Common myeloid progenitor, CD34-positive (primary cell): ENCODE results near the gene CFAP45. TPM values are rescaled to one million over a fixed set of nuclear protein-coding genes. Genes with fewer than 3 reads are reported as not detected.

Source experiments
- CTCF ChIA-PET: fragments of 350-600 bp; sonication (Branson Sonifier 250); formaldehyde crosslinking; loops from one replicate; lab custom pipeline; 2021; ENCODE audit warnings: antibody characterized with exemption; lab: Charles Lee
- POLR2A ChIA-PET: fragments of 350-600 bp; sonication (Branson Sonifier 250); formaldehyde crosslinking; loops from one replicate; lab custom pipeline; 2021; ENCODE audit warnings: antibody characterized with exemption; lab: Charles Lee
- DNase-seq, 3 donors: peaks; one replicate each; pipeline versions ENCODE4 v3.0.0 to v3.0.0-alpha.2; 2013
- H3K27ac ChIP-seq, 2 experiments: 1 replicate in 1 of 2; 2 replicates in 1 of 2; pipeline ENCODE4 v1.7.0; 2013; ENCODE audit warnings: inconsistent platforms in 2 of 2, low read length in 2 of 2, mild to moderate bottlenecking in 2 of 2, low read depth in 1 of 2, moderate library complexity in 1 of 2; ENCODE audit not compliant: severe bottlenecking in 2 of 2, insufficient read depth in 1 of 2, poor library complexity in 1 of 2
- H3K27me3 ChIP-seq, 5 experiments: replicated peaks in 2 of 5; 1 replicate in 3 of 5; 2 replicates in 2 of 5; pipeline versions ENCODE4 v1.6.1 to v1.7.0; 2013; ENCODE audit warnings: low read length in 4 of 5, mild to moderate bottlenecking in 2 of 5, moderate library complexity in 2 of 5, inconsistent platforms in 1 of 5; ENCODE audit not compliant: insufficient read depth in 5 of 5, control insufficient read depth in 4 of 5
- H3K36me3 ChIP-seq, 4 experiments: 1 replicate in 2 of 4; 2 replicates in 2 of 4; pipeline versions ENCODE4 v1.6.1 to v1.7.0; 2013; ENCODE audit warnings: low read length in 3 of 4, control low read depth in 1 of 4, mild to moderate bottlenecking in 1 of 4; ENCODE audit not compliant: control insufficient read depth in 4 of 4, insufficient read depth in 4 of 4
- H3K4me1 ChIP-seq, 4 experiments: 1 replicate in 3 of 4; 2 replicates in 1 of 4; pipeline versions ENCODE4 v1.6.1 to v1.7.1; 2013; ENCODE audit warnings: low read length in 3 of 4, mild to moderate bottlenecking in 3 of 4, control low read depth in 1 of 4, inconsistent platforms in 1 of 4, moderate library complexity in 1 of 4; ENCODE audit not compliant: control insufficient read depth in 4 of 4, insufficient read depth in 4 of 4; ENCODE audit errors: control extremely low read depth in 1 of 4
- H3K4me3 ChIP-seq, 7 experiments: 1 replicate in 4 of 7; 2 replicates in 3 of 7; pipeline versions ENCODE4 v1.5.1 to v1.7.0; 2013; ENCODE audit warnings: mild to moderate bottlenecking in 7 of 7, low read length in 6 of 7, moderate library complexity in 6 of 7, inconsistent platforms in 2 of 7, low read depth in 2 of 7, control low read depth in 1 of 7; ENCODE audit not compliant: insufficient read depth in 4 of 7, control insufficient read depth in 1 of 7; ENCODE audit errors: extremely low read depth in 1 of 7
- H3K9me3 ChIP-seq, 5 experiments: 1 replicate in 4 of 5; 2 replicates in 1 of 5; pipeline versions ENCODE4 v1.6.1 to v1.7.1; 2013; ENCODE audit warnings: low read length in 4 of 5, mild to moderate bottlenecking in 2 of 5, inconsistent platforms in 1 of 5, low read depth in 1 of 5, moderate library complexity in 1 of 5; ENCODE audit not compliant: control insufficient read depth in 4 of 5, insufficient read depth in 2 of 5; ENCODE audit errors: control extremely low read depth in 1 of 5
- WGBS: methylation state at CpG from one replicate; pipeline ENCODE4 v1.1.5; 2013; ENCODE audit not compliant: insufficient coverage; 5-methylcytosine and 5-hydroxymethylcytosine counted together
- polyA plus RNA-seq: library from polyadenylated mRNA; unstranded; fragments of 120-200 nt; gene quantifications from one replicate; pipeline ENCODE4 v1.2.1, GENCODE V29; 2013

Gene CFAP45
- polyA plus RNA-seq, result 2.6 TPM

GRCh38 chr1:159900086-159900680 is at the start of gene CFAP45:
CFAP45 (minus strand) TSS chr1:159900165; CDS start chr1:159900098, 67 bp downstream.
- Histone ChIP-seq H3K36me3 (no peaks in the 10 kb centered on the region), H3K27ac (peak within 1 kb of the TSS; percentile 59 to 62), H3K9me3 (peaks cover 0 to 7% (median 0%) of the 10 kb centered on the region in 5 experiments), H3K4me1 (peaks cover 18 to 42% (median 37%) of the 10 kb centered on the region in 4 experiments), H3K27me3 (no peaks in the 10 kb centered on the region), H3K4me3 (peak within 1 kb of the TSS in 1 of 7 experiments; percentile 1)
- ChIA-PET CTCF (interaction anchor here (0.8 to 1.8 kb wide), 5 partner anchors 12 to 107 kb away, joined by 3 to 6 read pairs (median 5); no protein-coding TSS in a partner anchor), POLR2A (interaction anchor here (1.1 to 2.4 kb wide), 2 partner anchors 15 to 24 kb away, joined by 3 to 27 read pairs; partner anchors contain the start of gene TAGLN2)
- 40% methylated on average over 22 of the region's 30 CpGs for WGBS
- peak; percentile 78 to 90 (median 90) for DNase-seq

GRCh38 chr1:159949123-159949522 is 49.2 kb upstream of the CFAP45 start:
- H3K36me3 ChIP-seq, result no peaks in the 10 kb centered on the region
- peaks cover 0 to 28% (median 0%) of the 10 kb centered on the region in 5 experiments for H3K27me3 ChIP-seq
- no peaks in the 10 kb centered on the region for H3K9me3 ChIP-seq
- ChIA-PET POLR2A (no interaction called here), CTCF (interaction anchor here (1.0 to 1.2 kb wide), 2 partner anchors 12 to 151 kb away, joined by 3 to 5 read pairs; no protein-coding TSS in a partner anchor)
- WGBS, result 90% methylated on average over 5 of the region's 6 CpGs
- DNase-seq, result no peak
- H3K4me3 ChIP-seq, result no peak overlapping the region
- H3K4me1 ChIP-seq, result peaks cover 0 to 15% (median 11%) of the 10 kb centered on the region in 4 experiments
- no peak overlapping the region for H3K27ac ChIP-seq

- peaks cover 0 to 15% (median 11%) of the 10 kb centered on the region in 4 experiments for H3K4me1 ChIP-seq
- no peaks in the 10 kb centered on the region for H3K36me3 ChIP-seq
- H3K9me3 ChIP-seq, result no peaks in the 10 kb centered on the region
- WGBS, result 86% methylated on average over 1 of the region's 1 CpG
- no peak for DNase-seq
- H3K27me3 ChIP-seq, result peaks cover 0 to 28% (median 0%) of the 10 kb centered on the region in 5 experiments
- POLR2A ChIA-PET, result no interaction called here
- no peak overlapping the region for H3K4me3 ChIP-seq
- CTCF ChIA-PET, result interaction anchor here (1.3 kb wide), 1 partner anchor 60 kb away, joined by 5 read pairs; no protein-coding TSS in a partner anchor
- no peak overlapping the region for H3K27ac ChIP-seq
Observed at GRCh38 chr1:159947942-159948341, 48.0 kb upstream of the CFAP45 start.

GRCh38 chr1:159946242-159947187 is 46.5 kb upstream of the CFAP45 start:
- DNase-seq, result no peak
- H3K27ac ChIP-seq, result no peak overlapping the region
- H3K36me3 ChIP-seq, result no peaks in the 10 kb centered on the region
- WGBS, result 62% methylated on average over 9 of the region's 9 CpGs
- peaks cover 0 to 20% (median 11%) of the 10 kb centered on the region in 4 experiments for H3K4me1 ChIP-seq
- CTCF ChIA-PET, result interaction anchor here (0.8 to 2.9 kb wide), 19 partner anchors 8 to 149 kb away, joined by 3 to 20 read pairs (median 5); partner anchors contain the start of gene TAGLN2
- H3K9me3 ChIP-seq, result no peaks in the 10 kb centered on the region
- POLR2A ChIA-PET, result interaction anchor here (0.6 kb wide), 1 partner anchor 54 kb away, joined by 3 read pairs; no protein-coding TSS in a partner anchor
- H3K27me3 ChIP-seq, result peaks cover 0 to 25% (median 0%) of the 10 kb centered on the region in 5 experiments
- H3K4me3 ChIP-seq, result peak overlapping the region in 3 of 7 experiments; percentile 62 to 73 (median 63)

- no peaks in the 10 kb centered on the region for H3K9me3 ChIP-seq
- no peak within 1 kb of the TSS for H3K27ac ChIP-seq
- ChIA-PET CTCF (interaction anchor here (0.8 to 2.9 kb wide), 20 partner anchors 9 to 148 kb away, joined by 3 to 20 read pairs (median 4); partner anchors contain the start of gene TAGLN2), POLR2A (interaction anchor here (0.6 kb wide), 1 partner anchor 53 kb away, joined by 3 read pairs; no protein-coding TSS in a partner anchor)
- WGBS, result 3% methylated on average over 26 of the region's 58 CpGs
- H3K36me3 ChIP-seq, result no peaks in the 10 kb centered on the region
- peak; percentile 89 to 93 (median 92) for DNase-seq
- H3K4me3 ChIP-seq, result peak within 1 kb of the TSS; percentile 8 to 73 (median 48)
- peaks cover 0 to 27% (median 11%) of the 10 kb centered on the region in 4 experiments for H3K4me1 ChIP-seq
- H3K27me3 ChIP-seq, result peaks cover 0 to 25% (median 0%) of the 10 kb centered on the region in 5 experiments
Observed at GRCh38 chr1:159945483-159946241, 45.7 kb upstream of the CFAP45 start, which contains the start of gene IGSF9. IGSF9 (minus strand) TSS chr1:159945613; CDS start chr1:159943454, 2,159 bp downstream.
